A673 (cell line): Measurements from ENCODE around the gene ATP13A1.

Source experiments
- CTCF ChIP-seq: fragments of 300-800, 200-600 bp; sonication (generic); conservative IDR thresholded peaks from 2 replicates; pipeline ENCODE4 v1.5.1; 2017; ENCODE audit warnings: low read depth, mild to moderate bottlenecking, antibody characterized with exemption, low read length, moderate library complexity, mixed read lengths
- EZH2 ChIP-seq: fragments of 200-600 bp; sonication (generic); IDR thresholded peaks from 2 replicates; pipeline ENCODE4 v1.6.1; 2017; ENCODE audit warnings: borderline replicate concordance, low read depth, mild to moderate bottlenecking, mixed read lengths, antibody characterized with exemption, low read length; ENCODE audit not compliant: poor library complexity, severe bottlenecking

- TF ChIP-seq CTCF (no peak), EZH2 (no peak)
These were observed 14.1 kb upstream of the ATP13A1 start for GRCh38 chr19:19677579-19677978.
